ENCODE measurements around the gene NOL4. TPM values are rescaled to one million over a fixed set of nuclear protein-coding genes. Genes with fewer than 3 reads are reported as not detected.

The NOL4 gene
- total RNA-seq, 6 donors from 2014 or later = 0.40 TPM; not detected in 5

DNA sequence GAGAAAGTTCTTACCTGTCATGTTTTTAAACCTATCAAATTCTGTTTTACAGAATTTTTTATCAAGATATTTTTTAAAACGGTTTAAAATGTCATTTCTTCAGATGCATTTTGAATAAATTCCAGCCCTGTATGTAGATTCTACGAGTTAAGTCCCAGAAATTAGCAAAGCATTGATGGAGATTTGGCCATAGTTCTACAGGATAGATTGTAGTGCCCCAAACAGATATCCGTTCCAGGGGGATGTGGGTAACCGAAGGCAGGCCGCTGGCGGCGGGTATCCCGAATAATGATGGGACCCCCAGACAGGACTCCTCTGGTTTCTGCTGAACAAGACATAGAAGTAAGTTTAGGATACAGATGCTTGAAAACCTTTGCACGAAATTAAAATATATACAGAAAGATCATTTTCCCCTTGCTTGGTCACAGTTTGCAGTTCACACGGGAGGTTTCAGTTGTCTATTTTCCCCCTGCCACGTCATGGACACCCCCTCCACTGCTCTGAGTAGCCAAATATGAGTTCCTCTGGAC is 755 bp downstream of the NOL4 start:
- Histone ChIP-seq H3K27me3 (peaks cover 0 to 20% (median 10%) of the 10 kb centered on the region in 4 donors), H3K27ac (no peak overlapping the region), H3K4me1 (peaks cover 16 to 33% (median 22%) of the 10 kb centered on the region in 4 donors), H3K36me3 (no peaks in the 10 kb centered on the region), H3K4me3 (peak overlapping the region in 3 of 4 donors; percentile 28 to 45 (median 41)), H3K9me3 (no peaks in the 10 kb centered on the region)
- no peak for TF ChIP-seq EP300 (IDR thresholded peaks at IDR 0.05)
- TF ChIP-seq POLR2AphosphoS5 (IDR thresholded peaks at IDR 0.05) = no peak
- no peak for TF ChIP-seq POLR2A (IDR thresholded peaks at IDR 0.05)
- TF ChIP-seq, protein P1, sequence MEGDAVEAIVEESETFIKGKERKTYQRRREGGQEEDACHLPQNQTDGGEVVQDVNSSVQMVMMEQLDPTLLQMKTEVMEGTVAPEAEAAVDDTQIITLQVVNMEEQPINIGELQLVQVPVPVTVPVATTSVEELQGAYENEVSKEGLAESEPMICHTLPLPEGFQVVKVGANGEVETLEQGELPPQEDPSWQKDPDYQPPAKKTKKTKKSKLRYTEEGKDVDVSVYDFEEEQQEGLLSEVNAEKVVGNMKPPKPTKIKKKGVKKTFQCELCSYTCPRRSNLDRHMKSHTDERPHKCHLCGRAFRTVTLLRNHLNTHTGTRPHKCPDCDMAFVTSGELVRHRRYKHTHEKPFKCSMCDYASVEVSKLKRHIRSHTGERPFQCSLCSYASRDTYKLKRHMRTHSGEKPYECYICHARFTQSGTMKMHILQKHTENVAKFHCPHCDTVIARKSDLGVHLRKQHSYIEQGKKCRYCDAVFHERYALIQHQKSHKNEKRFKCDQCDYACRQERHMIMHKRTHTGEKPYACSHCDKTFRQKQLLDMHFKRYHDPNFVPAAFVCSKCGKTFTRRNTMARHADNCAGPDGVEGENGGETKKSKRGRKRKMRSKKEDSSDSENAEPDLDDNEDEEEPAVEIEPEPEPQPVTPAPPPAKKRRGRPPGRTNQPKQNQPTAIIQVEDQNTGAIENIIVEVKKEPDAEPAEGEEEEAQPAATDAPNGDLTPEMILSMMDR (IDR thresholded peaks at IDR 0.05) = no peak
- no peak for DNase-seq
- WGBS, 2 donors = 1 to 6% methylated on average over 11 of the region's 11 CpGs
- ATAC-seq (ENCODE audit: low FRiP score in 2 of 2) = no peak

GRCh38 chr18:34223164-34223892 is 1.4 kb downstream of the NOL4 start:
- TF ChIP-seq POLR2A (IDR thresholded peaks at IDR 0.05) (no peak), EP300 (IDR thresholded peaks at IDR 0.05) (no peak), POLR2AphosphoS5 (IDR thresholded peaks at IDR 0.05) (no peak)
- TF ChIP-seq, protein P1 (IDR thresholded peaks at IDR 0.05) = no peak
- H3K4me1 ChIP-seq = peaks cover 16 to 33% (median 22%) of the 10 kb centered on the region in 4 donors
- H3K9me3 ChIP-seq = no peaks in the 10 kb centered on the region
- ATAC-seq (ENCODE audit: low FRiP score in 2 of 2) = peak; percentile 28 to 43
- H3K27me3 ChIP-seq = peaks cover 0 to 20% (median 10%) of the 10 kb centered on the region in 4 donors
- DNase-seq = peak in 1 of 2 donors; percentile 79
- WGBS, 2 donors = 3 to 7% methylated on average over 18 to 48 of the region's 51 CpGs
- H3K4me3 ChIP-seq = peak overlapping the region in 3 of 4 donors; percentile 26 to 46 (median 39)
- H3K36me3 ChIP-seq = no peaks in the 10 kb centered on the region
- no peak overlapping the region for H3K27ac ChIP-seq

DNA sequence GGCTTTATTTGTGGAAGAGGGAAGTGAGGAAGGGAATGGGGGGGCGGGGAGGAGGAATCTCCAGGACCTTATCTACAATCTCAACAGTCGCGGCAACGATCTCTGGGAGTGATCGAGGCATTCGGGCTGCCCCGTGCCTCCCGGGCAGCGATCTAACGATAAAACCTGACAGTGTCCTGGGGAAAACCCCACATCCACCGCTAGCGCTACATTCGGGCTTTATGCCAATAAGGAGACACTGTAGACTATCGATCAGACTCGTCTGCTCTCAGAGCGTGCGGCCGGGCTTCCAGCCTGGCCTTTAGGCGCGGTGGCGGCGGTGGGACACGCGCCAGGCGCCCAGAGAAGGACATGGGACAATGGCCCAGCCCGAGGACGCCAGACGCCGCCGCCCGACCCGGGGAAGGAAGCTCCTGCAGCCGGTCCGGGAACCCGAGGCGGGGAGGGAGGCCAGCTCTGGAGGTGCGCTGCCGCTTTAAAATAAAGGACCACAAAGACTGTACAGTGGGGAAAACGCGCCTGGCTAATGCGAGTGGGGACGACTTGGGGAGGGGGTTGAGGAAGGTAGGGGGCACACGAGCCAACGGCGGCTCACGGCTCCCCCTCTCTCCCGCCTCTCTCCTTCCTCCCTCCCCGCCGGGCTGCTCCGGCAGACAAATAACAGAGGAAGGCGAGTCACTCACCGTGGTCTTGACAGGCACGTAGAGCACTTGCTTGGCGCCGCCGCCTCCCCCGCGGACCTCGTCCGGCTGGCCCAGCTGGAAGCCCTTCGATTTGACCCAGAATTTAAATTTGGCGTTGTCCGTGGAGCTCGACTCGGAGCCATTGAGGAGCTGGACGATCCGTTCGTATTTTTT is 2.2 kb downstream of the NOL4 start:
- 2 to 6% methylated on average over 25 to 67 of the region's 68 CpGs for WGBS, 2 donors
- Histone ChIP-seq H3K4me3 (peak overlapping the region in 3 of 4 donors; percentile 26 to 46 (median 39)), H3K27me3 (peaks cover 0 to 20% (median 10%) of the 10 kb centered on the region in 4 donors), H3K27ac (no peak overlapping the region), H3K36me3 (no peaks in the 10 kb centered on the region), H3K4me1 (peaks cover 16 to 33% (median 22%) of the 10 kb centered on the region in 4 donors), H3K9me3 (no peaks in the 10 kb centered on the region)
- ATAC-seq (ENCODE audit: low FRiP score in 2 of 2) (peak in 1 of 2 donors; percentile 47), DNase-seq (peak in 1 of 2 donors; percentile 85)
- no peak for TF ChIP-seq EP300 (IDR thresholded peaks at IDR 0.05)
- TF ChIP-seq POLR2AphosphoS5 (IDR thresholded peaks at IDR 0.05) = no peak
- TF ChIP-seq, protein P1 (IDR thresholded peaks at IDR 0.05) = no peak
- TF ChIP-seq POLR2A (IDR thresholded peaks at IDR 0.05) = no peak

GRCh38 chr18:34221971-34222306 is 2.8 kb downstream of the NOL4 start:
- WGBS, 2 donors = 2 to 6% methylated on average over 11 of the region's 11 CpGs
- peaks cover 0 to 20% (median 10%) of the 10 kb centered on the region in 4 donors for H3K27me3 ChIP-seq
- peak overlapping the region in 2 of 4 donors; percentile 39 to 46 for H3K4me3 ChIP-seq
- no peaks in the 10 kb centered on the region for H3K9me3 ChIP-seq
- ATAC-seq (ENCODE audit: low FRiP score in 2 of 2) (no peak), DNase-seq (peak in 1 of 2 donors; percentile 27)
- no peaks in the 10 kb centered on the region for H3K36me3 ChIP-seq
- TF ChIP-seq POLR2AphosphoS5 (IDR thresholded peaks at IDR 0.05) = no peak
- TF ChIP-seq POLR2A (IDR thresholded peaks at IDR 0.05) = no peak
- TF ChIP-seq, protein P1 (IDR thresholded peaks at IDR 0.05) = no peak
- TF ChIP-seq EP300 (IDR thresholded peaks at IDR 0.05) = no peak
- H3K4me1 ChIP-seq = peaks cover 16 to 33% (median 22%) of the 10 kb centered on the region in 4 donors
- no peak overlapping the region for H3K27ac ChIP-seq

Data from upper lobe of left lung (tissue), 6 donors.